Activated B cell treated with CpG ODN at 0.5 μM for 24 hours (primary cell): ENCODE data around the gene DONSON. TPM values are rescaled to one million over a fixed set of nuclear protein-coding genes. Genes with fewer than 3 reads are reported as not detected.
A peak's percentile ranks its signal among the peaks of the same experiment; 100 is the strongest.
"Not testable (repeated sequence)": the region's sequence is repeated elsewhere in the genome, so short reads cannot be mapped to it uniquely, and the experiment has no call there.

Experiments
- ATAC-seq: fragments of 200-7000 bp; cut with Tn5 transposase; one replicate; pipeline ENCODE4 v1.10.0; 2021; ENCODE audit warnings: low read depth, mild to moderate bottlenecking, moderate library complexity
- CTCF ChIA-PET: fragments of 350-600 bp; sonication (Branson Sonifier 250); formaldehyde crosslinking; loops from one replicate; lab custom pipeline; 2021; ENCODE audit warnings: antibody characterized with exemption; lab: Charles Lee
- POLR2A ChIA-PET: fragments of 350-600 bp; sonication (Branson Sonifier 250); formaldehyde crosslinking; loops from one replicate; lab custom pipeline; 2021; ENCODE audit warnings: antibody characterized with exemption; lab: Charles Lee
- DNase-seq: peaks from one replicate; pipeline ENCODE4 v3.0.0; 2022
- H3K27ac Mint-ChIP-seq: one replicate; pipeline ENCODE4 v1.8.0; 2020; ENCODE audit warnings: mixed read lengths
- H3K27me3 Mint-ChIP-seq: one replicate; pipeline ENCODE4 v1.8.0; 2021; ENCODE audit warnings: mixed read lengths
- H3K36me3 Mint-ChIP-seq: one replicate; pipeline ENCODE4 v1.8.0; 2021; ENCODE audit warnings: low read depth, mixed read lengths
- H3K4me1 Mint-ChIP-seq: one replicate; pipeline ENCODE4 v1.8.0; 2021; ENCODE audit warnings: mixed read lengths
- H3K4me3 Mint-ChIP-seq: one replicate; pipeline ENCODE4 v1.8.0; 2020; ENCODE audit warnings: mild to moderate bottlenecking, mixed read lengths
- H3K9me3 Mint-ChIP-seq: one replicate; pipeline ENCODE4 v1.8.0; 2020; ENCODE audit warnings: mixed read lengths
- intact Hi-C: fragments of 100-400 bp; cut with micrococcal nuclease; formaldehyde crosslinking; loops from one replicate; pipeline ENCODE4 v1.15.1; 2024
- total RNA-seq: library from RNA; stranded (reverse); gene quantifications from 2 replicates; pipeline ENCODE4 v1.2.3, GENCODE V29; 2022
- TF ChIP-seq, protein P1 (sequence below): fragments of 200-600 bp; IDR thresholded peaks from one replicate; pipeline ENCODE4 v1.8.0; 2022; ENCODE audit warnings: antibody characterized with exemption, mild to moderate bottlenecking

Gene DONSON
- total RNA-seq, 1 donor from 2014 or later: 4.4 TPM

DNA sequence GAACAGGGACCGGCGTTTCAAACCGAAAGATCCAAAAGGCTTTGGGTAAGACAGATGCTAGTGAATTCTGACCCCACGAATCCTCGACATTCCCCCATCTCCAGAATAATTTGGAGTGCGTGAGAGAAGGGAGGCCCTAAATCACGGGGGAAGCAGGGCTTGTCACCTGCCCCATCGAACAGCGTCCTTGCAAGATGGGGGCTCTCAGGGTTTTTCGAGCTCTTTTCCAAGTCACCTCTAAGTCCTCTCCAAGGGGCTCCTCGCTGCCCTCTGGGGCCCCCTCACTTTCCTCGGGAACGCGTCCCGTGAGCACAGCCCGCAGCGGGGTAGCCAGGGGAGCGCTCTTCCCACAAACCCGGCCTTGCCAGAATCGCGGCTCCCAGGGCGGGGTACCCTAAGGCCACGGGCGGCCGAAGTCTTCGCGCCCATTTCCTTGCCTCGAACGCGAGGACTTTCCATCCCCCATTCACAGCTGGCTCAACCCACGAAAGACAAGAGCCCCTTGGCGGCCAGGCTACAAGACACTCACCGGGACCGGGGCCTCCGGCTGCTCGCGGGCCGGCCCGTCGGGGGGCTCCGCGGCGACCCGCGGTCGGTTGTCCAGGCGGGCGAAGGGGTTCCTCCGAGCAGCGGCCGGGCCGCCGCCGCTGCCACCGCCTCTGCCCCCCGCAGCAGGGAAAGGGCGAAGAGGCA, 546 bp downstream of the DONSON start:
- TF ChIP-seq, protein P1, sequence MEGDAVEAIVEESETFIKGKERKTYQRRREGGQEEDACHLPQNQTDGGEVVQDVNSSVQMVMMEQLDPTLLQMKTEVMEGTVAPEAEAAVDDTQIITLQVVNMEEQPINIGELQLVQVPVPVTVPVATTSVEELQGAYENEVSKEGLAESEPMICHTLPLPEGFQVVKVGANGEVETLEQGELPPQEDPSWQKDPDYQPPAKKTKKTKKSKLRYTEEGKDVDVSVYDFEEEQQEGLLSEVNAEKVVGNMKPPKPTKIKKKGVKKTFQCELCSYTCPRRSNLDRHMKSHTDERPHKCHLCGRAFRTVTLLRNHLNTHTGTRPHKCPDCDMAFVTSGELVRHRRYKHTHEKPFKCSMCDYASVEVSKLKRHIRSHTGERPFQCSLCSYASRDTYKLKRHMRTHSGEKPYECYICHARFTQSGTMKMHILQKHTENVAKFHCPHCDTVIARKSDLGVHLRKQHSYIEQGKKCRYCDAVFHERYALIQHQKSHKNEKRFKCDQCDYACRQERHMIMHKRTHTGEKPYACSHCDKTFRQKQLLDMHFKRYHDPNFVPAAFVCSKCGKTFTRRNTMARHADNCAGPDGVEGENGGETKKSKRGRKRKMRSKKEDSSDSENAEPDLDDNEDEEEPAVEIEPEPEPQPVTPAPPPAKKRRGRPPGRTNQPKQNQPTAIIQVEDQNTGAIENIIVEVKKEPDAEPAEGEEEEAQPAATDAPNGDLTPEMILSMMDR: no peak
- no peak for ATAC-seq
- intact Hi-C loops: loop anchor here (1.0 to 2.0 kb wide), 5 partner anchors 17 to 109 kb away; partner anchors contain the start of genes CRYZL1, DNAJC28, GART and TMEM50B
- ChIA-PET CTCF (interaction anchor here (0.8 to 1.5 kb wide), 3 partner anchors 18 to 257 kb away, joined by 3 to 10 read pairs (median 3); partner anchors contain the start of gene DNAJC28), POLR2A (interaction anchor here (0.9 to 2.0 kb wide), 8 partner anchors 14 to 146 kb away, joined by 3 to 22 read pairs (median 5); partner anchors contain the start of genes DNAJC28, GART, SON and TMEM50B)
- Mint-ChIP-seq H3K9me3 (no peaks in the 10 kb centered on the region), H3K4me3 (peak overlapping the region; percentile 85), H3K27me3 (no peaks in the 10 kb centered on the region), H3K27ac (no peak overlapping the region), H3K36me3 (peaks cover 1% of the 10 kb centered on the region), H3K4me1 (peaks cover 10% of the 10 kb centered on the region)
- no peak for DNase-seq

DNA sequence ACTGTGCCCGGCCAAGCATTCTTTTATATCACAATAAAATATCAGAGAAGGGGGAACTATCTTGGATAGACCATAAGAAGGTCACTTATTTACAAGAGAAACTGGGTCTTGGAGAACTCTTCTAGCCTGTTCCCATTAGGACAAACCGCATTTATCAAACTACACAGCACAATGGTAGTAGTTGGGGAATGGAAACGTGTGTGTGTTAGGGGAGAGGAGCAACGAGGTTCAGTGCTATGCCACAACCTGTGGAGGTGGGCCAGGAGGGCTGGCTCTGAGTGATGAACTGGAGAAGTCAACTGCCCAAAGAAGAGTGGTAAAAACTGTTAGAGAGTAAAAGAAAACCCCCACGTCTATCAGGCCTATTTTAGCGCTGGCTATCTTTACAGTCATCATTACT, 1.6 kb downstream of the DONSON start:
- no peak overlapping the region for H3K27ac Mint-ChIP-seq
- CTCF ChIA-PET: no interaction called here
- DNase-seq: no peak

DNA sequence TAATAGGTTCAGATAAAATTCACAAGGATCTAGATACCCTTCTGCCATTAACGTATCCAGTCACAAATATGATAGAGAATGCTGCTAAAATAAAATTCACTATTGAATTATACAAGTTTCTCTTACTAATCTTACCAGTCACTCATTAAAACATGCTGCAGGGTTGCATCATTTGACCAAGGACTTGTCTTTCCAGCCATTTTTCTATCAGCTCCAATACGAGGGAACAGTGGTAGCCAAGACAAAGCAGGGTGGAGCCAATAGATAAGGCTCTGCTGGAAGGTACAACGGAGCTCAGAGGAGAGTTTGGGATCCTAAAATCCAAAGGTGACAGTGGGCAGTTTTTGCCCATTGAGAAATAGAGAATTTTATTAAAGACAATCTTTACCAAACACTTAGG, 4.0 kb downstream of the DONSON start:
- CTCF ChIA-PET: no interaction called here
- intact Hi-C loops: no loop called here

More for the DNA sequence above, 1.6 kb downstream of the DONSON start:
- Mint-ChIP-seq H3K27me3 (no peaks in the 10 kb centered on the region), H3K9me3 (no peaks in the 10 kb centered on the region), H3K4me1 (peaks cover 10% of the 10 kb centered on the region), H3K36me3 (no peaks in the 10 kb centered on the region), H3K4me3 (no peak overlapping the region)
- no peak for ATAC-seq
- POLR2A ChIA-PET: no interaction called here
- TF ChIP-seq, protein P1: no peak
- intact Hi-C loops: no loop called here

DNA sequence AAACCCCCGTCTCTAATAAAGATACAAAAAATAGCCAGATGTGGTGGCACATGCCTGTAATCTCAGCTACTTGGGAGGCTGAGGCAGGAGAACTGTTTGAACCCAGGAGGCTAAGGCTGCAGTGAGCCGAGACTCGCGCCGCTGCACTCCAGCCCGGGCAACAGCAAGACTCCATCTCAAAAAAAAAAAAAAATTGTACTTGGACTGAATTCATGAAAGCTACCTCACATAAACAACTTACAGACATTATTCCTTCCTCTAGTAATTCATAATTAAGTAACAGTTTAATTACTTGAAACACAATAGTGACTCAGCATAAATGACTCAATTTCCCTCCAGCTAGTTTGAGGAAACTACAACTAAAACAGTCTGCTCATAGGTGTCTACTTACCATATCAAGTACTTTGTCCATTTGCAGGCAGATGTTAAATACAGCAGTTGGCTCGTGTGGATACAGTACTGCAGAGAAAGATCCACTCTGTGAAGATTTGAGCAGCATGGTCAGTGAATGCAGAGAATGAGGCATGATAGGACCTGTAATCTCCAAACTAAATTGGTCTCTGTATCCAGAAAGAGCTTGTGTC, 9.4 kb downstream of the DONSON start:
- POLR2A ChIA-PET: interaction anchor here (0.7 kb wide), 1 partner anchor 807 kb away, joined by 6 read pairs; no protein-coding TSS in a partner anchor
- no peak overlapping the region for H3K4me3 Mint-ChIP-seq
- no peak for ATAC-seq
- no peaks in the 10 kb centered on the region for H3K4me1 Mint-ChIP-seq
- no peak overlapping the region for H3K27ac Mint-ChIP-seq
- intact Hi-C loops: no loop called here
- H3K9me3 Mint-ChIP-seq: no peaks in the 10 kb centered on the region
- TF ChIP-seq, protein P1: no peak
- CTCF ChIA-PET: interaction anchor here (0.7 kb wide), 1 partner anchor 27 kb away, joined by 3 read pairs; no protein-coding TSS in a partner anchor
- peaks cover 44% of the 10 kb centered on the region for H3K36me3 Mint-ChIP-seq
- H3K27me3 Mint-ChIP-seq: no peaks in the 10 kb centered on the region
- DNase-seq: no peak

More for the DNA sequence above, 4.0 kb downstream of the DONSON start:
- Mint-ChIP-seq H3K27me3 (no peaks in the 10 kb centered on the region), H3K27ac (no peak overlapping the region), H3K9me3 (no peaks in the 10 kb centered on the region), H3K4me3 (no peak overlapping the region), H3K36me3 (peaks cover under 1% of the 10 kb centered on the region), H3K4me1 (peaks cover 10% of the 10 kb centered on the region)
- DNase-seq (no peak), ATAC-seq (no peak)
- POLR2A ChIA-PET: interaction anchor here (0.6 kb wide), 1 partner anchor 29 kb away, joined by 5 read pairs; no protein-coding TSS in a partner anchor
- TF ChIP-seq, protein P1: no peak

DNA sequence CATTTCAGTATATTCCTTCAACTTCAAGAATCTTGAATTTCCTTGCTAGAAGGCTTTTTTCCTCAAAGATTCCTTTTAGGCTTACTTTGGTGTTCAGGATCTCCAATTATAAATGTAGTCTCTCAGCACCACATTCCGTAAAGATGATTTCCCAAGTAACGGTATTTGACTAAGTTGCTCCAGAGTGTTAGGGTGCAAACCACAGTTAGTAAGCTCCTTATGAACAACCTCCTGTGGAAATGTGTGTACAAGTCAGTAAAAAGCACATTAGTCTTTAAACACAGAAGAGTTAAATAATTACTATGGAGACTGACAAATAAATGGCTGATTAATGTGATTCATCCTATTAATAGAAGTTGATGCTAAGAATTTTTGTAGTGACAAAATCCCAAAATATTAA, 10.3 kb downstream of the DONSON start:
- H3K36me3 Mint-ChIP-seq: peaks cover 50% of the 10 kb centered on the region
- H3K4me3 Mint-ChIP-seq: no peak overlapping the region
- no peak for DNase-seq
- no peak for ATAC-seq
- ChIA-PET CTCF (no interaction called here), POLR2A (interaction anchor here (0.7 kb wide), 1 partner anchor 806 kb away, joined by 6 read pairs; no protein-coding TSS in a partner anchor)
- intact Hi-C loops: no loop called here
- TF ChIP-seq, protein P1: no peak
- no peaks in the 10 kb centered on the region for H3K4me1 Mint-ChIP-seq
- no peaks in the 10 kb centered on the region for H3K9me3 Mint-ChIP-seq
- H3K27me3 Mint-ChIP-seq: no peaks in the 10 kb centered on the region
- H3K27ac Mint-ChIP-seq: no peak overlapping the region

DNA sequence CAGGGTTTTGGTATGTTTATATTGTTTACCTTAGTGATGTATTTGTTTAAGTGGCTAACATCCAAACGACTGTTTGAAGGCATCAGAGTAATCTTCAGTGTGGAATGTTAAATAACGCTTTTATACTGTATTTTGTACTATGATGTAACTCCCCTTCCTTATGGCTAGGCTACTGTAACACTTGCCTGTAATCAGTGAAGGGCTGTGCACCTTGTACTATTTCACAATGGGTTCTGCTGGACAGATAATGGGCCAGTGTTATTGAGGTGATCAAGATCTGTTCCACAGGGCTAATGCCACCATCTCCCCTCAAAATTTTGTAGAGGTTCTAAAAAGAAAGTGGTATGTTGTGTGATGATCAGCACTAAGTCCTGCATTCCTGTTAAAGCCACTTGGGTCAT, 11.7 kb downstream of the DONSON start:
- CTCF ChIA-PET, H3K4me1 Mint-ChIP-seq, ATAC-seq, DNase-seq, H3K27me3 Mint-ChIP-seq, POLR2A ChIA-PET, intact Hi-C loops, H3K4me3 Mint-ChIP-seq, H3K9me3 Mint-ChIP-seq, H3K27ac Mint-ChIP-seq: not testable (repeated sequence)
- peaks cover 62% of the 10 kb centered on the region for H3K36me3 Mint-ChIP-seq
